ENCODE data around the gene NEDD9. TPM values are rescaled to one million over a fixed set of nuclear protein-coding genes. Genes with fewer than 3 reads are reported as not detected.

Gene NEDD9
- total and polyA plus RNA-seq, 2 of the 13 experiments (the other 11 are each of a cell fraction or from before 2014, with no cell fraction given): 27.1 to 389 TPM

DNA sequence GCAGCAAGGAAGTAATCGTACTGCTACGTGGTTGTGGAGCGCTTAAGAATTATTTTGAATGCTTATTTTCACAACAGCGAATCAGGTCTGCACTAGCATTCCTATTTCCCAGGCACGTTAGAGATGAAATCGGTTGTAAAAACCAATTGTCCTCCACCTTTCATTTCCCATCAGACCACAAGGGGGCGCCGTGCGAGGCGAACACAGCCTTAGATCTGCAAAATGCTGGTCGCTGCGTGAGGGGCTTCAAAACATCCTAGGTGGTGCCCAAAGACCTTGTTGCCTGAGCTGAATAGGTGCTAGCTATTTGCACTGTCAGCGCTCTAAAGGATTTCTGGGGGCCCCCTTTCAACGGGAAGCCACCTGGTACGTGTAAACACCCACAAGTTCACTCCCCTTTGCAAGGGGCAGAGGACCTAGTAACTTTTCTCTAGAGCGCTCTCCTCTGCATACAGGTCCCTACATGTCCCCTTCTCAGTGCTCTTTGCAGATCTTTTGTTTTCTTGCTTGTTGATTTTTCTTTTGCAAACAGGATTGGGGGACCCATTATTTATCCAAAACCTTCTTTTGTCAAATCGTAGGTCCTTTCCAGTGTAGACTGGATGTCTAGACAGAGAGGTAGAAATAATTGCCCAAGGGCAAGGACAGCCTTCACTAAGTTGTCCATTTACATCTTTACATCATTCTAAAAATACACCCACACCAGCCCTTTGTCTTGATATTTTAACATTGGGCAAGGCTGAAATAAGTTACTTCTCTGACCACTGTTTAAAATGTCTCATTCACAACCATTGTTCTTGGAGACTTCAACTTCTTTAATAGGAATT lies 59.8 kb downstream of the NEDD9 start (continued):
- TF ChIP-seq ZNF781 (CRISPR knock-in tag; IDR thresholded peaks at IDR 0.05; ENCODE audit: borderline replicate concordance, not compliant biosample characterization) (no peak), CSRNP2 (CRISPR knock-in tag; conservative IDR thresholded peaks at IDR 0.05; ENCODE audit: low read depth) (no peak), ZMYM3 (CRISPR knock-in tag; IDR thresholded peaks at IDR 0.05) (0 out of 2 replicates have a peak, but pooled peaks have one; percentile 47), AKAP8 (CRISPR knock-in tag; IDR thresholded peaks at IDR 0.05) (no peak), ZNF282 (IDR thresholded peaks at IDR 0.05; ENCODE audit: partially characterized antibody) (no peak), BCL3 (CRISPR knock-in tag; IDR thresholded peaks at IDR 0.05) (no peak), RFXAP (CRISPR knock-in tag; IDR thresholded peaks at IDR 0.05; ENCODE audit: borderline replicate concordance) (0 out of 2 replicates have a peak, but pooled peaks have one; percentile 48), ARID2 (CRISPR knock-in tag; IDR thresholded peaks at IDR 0.05; ENCODE audit: borderline replicate concordance) (no peak), RAD21 (CRISPR knock-in tag; IDR thresholded peaks at IDR 0.05) (peak; percentile 83), ZNF260 (CRISPR knock-in tag; IDR thresholded peaks at IDR 0.05; ENCODE audit: borderline replicate concordance, low read depth) (no peak), ZFP41 (CRISPR knock-in tag; IDR thresholded peaks at IDR 0.05; ENCODE audit: borderline replicate concordance) (no peak), SPEN (CRISPR knock-in tag; IDR thresholded peaks at IDR 0.05; ENCODE audit: low read depth) (no peak), ADNP (CRISPR knock-in tag; IDR thresholded peaks at IDR 0.05) (no peak), ZNF768 (CRISPR knock-in tag; IDR thresholded peaks at IDR 0.05) (no peak), RXRB (CRISPR knock-in tag; IDR thresholded peaks at IDR 0.05; ENCODE audit: borderline replicate concordance) (peak; percentile 38; the same call in 1 of the 2 replicates), HOXA3 (CRISPR knock-in tag; IDR thresholded peaks at IDR 0.05) (peak; percentile 67), EP300 (IDR thresholded peaks at IDR 0.05; ENCODE audit: low read depth in 2 of 2, low read length in 2 of 2) (no peak), EP300 (CRISPR knock-in tag; IDR thresholded peaks at IDR 0.05; ENCODE audit: borderline replicate concordance) (no peak; the same call in 1 of the 2 replicates), MNT (IDR thresholded peaks at IDR 0.05) (no peak), HNRNPK (IDR thresholded peaks at IDR 0.05; ENCODE audit: low read depth, low read length, poor library complexity, severe bottlenecking) (no peak)
- TF ChIP-seq, protein P1, sequence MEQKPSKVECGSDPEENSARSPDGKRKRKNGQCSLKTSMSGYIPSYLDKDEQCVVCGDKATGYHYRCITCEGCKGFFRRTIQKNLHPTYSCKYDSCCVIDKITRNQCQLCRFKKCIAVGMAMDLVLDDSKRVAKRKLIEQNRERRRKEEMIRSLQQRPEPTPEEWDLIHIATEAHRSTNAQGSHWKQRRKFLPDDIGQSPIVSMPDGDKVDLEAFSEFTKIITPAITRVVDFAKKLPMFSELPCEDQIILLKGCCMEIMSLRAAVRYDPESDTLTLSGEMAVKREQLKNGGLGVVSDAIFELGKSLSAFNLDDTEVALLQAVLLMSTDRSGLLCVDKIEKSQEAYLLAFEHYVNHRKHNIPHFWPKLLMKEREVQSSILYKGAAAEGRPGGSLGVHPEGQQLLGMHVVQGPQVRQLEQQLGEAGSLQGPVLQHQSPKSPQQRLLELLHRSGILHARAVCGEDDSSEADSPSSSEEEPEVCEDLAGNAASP (CRISPR knock-in tag; IDR thresholded peaks at IDR 0.05; ENCODE audit: borderline replicate concordance): peak; percentile 31; the same call in 1 of the 2 replicates
- TF ChIP-seq, protein P2, sequence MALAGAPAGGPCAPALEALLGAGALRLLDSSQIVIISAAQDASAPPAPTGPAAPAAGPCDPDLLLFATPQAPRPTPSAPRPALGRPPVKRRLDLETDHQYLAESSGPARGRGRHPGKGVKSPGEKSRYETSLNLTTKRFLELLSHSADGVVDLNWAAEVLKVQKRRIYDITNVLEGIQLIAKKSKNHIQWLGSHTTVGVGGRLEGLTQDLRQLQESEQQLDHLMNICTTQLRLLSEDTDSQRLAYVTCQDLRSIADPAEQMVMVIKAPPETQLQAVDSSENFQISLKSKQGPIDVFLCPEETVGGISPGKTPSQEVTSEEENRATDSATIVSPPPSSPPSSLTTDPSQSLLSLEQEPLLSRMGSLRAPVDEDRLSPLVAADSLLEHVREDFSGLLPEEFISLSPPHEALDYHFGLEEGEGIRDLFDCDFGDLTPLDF (CRISPR knock-in tag; IDR thresholded peaks at IDR 0.05): no peak; the same call in 1 of the 2 replicates

All from HepG2 (cell line).